Neural progenitor cell (in vitro differentiated cells): Measurements from ENCODE around the gene NHEJ1. TPM values are rescaled to one million over a fixed set of nuclear protein-coding genes. Genes with fewer than 3 reads are reported as not detected.

Source experiments
- DNase-seq: peaks from one replicate; pipeline ENCODE4 v3.0.0-alpha.2; 2016; ENCODE audit warnings: low spot score
- H2AFZ ChIP-seq: fragments of 200-600 bp; sonication (generic); replicated peaks from 2 replicates; pipeline ENCODE4 v1.6.1; 2016; ENCODE audit warnings: antibody characterized with exemption
- H3F3A ChIP-seq: fragments of 200-600 bp; sonication (generic); 2 replicates; pipeline ENCODE4 v1.6.1; 2016; ENCODE audit warnings: antibody characterized with exemption, low read depth
- H3K27ac ChIP-seq: fragments of 200-600 bp; sonication (generic); 2 replicates; pipeline ENCODE4 v1.5.1; 2016; ENCODE audit warnings: mild to moderate bottlenecking
- H3K27me3 ChIP-seq: fragments of 200-600 bp; sonication (generic); 2 replicates; pipeline ENCODE4 v1.6.1; 2016; ENCODE audit warnings: mild to moderate bottlenecking, moderate library complexity
- H3K36me3 ChIP-seq: fragments of 200-600 bp; sonication (generic); 2 replicates; pipeline ENCODE4 v1.5.1; 2016
- H3K4me1 ChIP-seq: fragments of 200-600 bp; sonication (generic); 2 replicates; pipeline ENCODE4 v1.6.1; 2016; ENCODE audit warnings: mixed run types
- H3K4me2 ChIP-seq: fragments of 200-600 bp; sonication (generic); 2 replicates; pipeline ENCODE4 v1.6.1; 2016
- H3K4me3 ChIP-seq: fragments of 200-600 bp; sonication (generic); 2 replicates; pipeline ENCODE4 v1.5.1; 2016
- H3K79me2 ChIP-seq: fragments of 200-600 bp; sonication (generic); 2 replicates; pipeline ENCODE4 v1.6.1; 2016; ENCODE audit warnings: low read depth
- H3K9ac ChIP-seq: fragments of 200-600 bp; sonication (generic); 2 replicates; pipeline ENCODE4 v1.6.1; 2016
- H3K9me3 ChIP-seq: fragments of 200-600 bp; sonication (generic); 2 replicates; pipeline ENCODE4 v1.5.1; 2016; ENCODE audit warnings: low read depth
- H4K20me1 ChIP-seq: fragments of 200-600 bp; sonication (generic); 2 replicates; pipeline ENCODE4 v1.6.1; 2016; ENCODE audit warnings: low read depth
- H3K27ac Mint-ChIP-seq: 3 replicates; pipeline ENCODE4 v1.8.0; 2021; ENCODE audit warnings: mixed read lengths
- H3K27me3 Mint-ChIP-seq: 2 replicates; pipeline ENCODE4 v1.8.0; 2022; ENCODE audit warnings: low read depth, mild to moderate bottlenecking, inconsistent platforms, moderate library complexity, mixed read lengths; ENCODE audit not compliant: insufficient read depth
- H3K36me3 Mint-ChIP-seq: 3 replicates; pipeline ENCODE4 v1.8.0; 2021; ENCODE audit warnings: mixed read lengths
- H3K4me1 Mint-ChIP-seq: 3 replicates; pipeline ENCODE4 v1.8.0; 2021; ENCODE audit warnings: mixed read lengths
- H3K4me3 Mint-ChIP-seq: 3 replicates; pipeline ENCODE4 v1.8.0; 2021; ENCODE audit warnings: mild to moderate bottlenecking, moderate library complexity, mixed read lengths
- H3K9me3 Mint-ChIP-seq: 3 replicates; pipeline ENCODE4 v1.8.0; 2020; ENCODE audit warnings: mixed read lengths
- EZH2 ChIP-seq: fragments of 200-600 bp; sonication (generic); IDR thresholded peaks from 2 replicates; pipeline ENCODE4 v1.6.1; 2017; ENCODE audit warnings: antibody characterized with exemption, mild to moderate bottlenecking, moderate library complexity
- EZH2phosphoT487 ChIP-seq: fragments of 200-600 bp; sonication (generic); IDR thresholded peaks from 2 replicates; pipeline ENCODE4 v1.6.1; 2017; ENCODE audit warnings: antibody characterized with exemption
- total RNA-seq: library from RNA; depleted of rRNA; stranded (reverse); fragments of >200 nt; gene quantifications from 2 replicates; pipeline ENCODE4 v1.2.3, GENCODE V29; 2015; ENCODE audit warnings: low replicate concordance
- TF ChIP-seq, protein P1 (sequence below): fragments of 200-600 bp; sonication (generic); IDR thresholded peaks from 2 replicates; pipeline ENCODE4 v1.5.1; 2017; ENCODE audit warnings: antibody characterized with exemption, mild to moderate bottlenecking

Gene NHEJ1
- total RNA-seq, 1 donor from 2014 or later = 25.5 TPM

GRCh38 chr2:219112651-219113338 lies 47.8 kb downstream of the NHEJ1 start:
- TF ChIP-seq EZH2 = no peak
- TF ChIP-seq EZH2phosphoT487 = no peak
- TF ChIP-seq, protein P1, sequence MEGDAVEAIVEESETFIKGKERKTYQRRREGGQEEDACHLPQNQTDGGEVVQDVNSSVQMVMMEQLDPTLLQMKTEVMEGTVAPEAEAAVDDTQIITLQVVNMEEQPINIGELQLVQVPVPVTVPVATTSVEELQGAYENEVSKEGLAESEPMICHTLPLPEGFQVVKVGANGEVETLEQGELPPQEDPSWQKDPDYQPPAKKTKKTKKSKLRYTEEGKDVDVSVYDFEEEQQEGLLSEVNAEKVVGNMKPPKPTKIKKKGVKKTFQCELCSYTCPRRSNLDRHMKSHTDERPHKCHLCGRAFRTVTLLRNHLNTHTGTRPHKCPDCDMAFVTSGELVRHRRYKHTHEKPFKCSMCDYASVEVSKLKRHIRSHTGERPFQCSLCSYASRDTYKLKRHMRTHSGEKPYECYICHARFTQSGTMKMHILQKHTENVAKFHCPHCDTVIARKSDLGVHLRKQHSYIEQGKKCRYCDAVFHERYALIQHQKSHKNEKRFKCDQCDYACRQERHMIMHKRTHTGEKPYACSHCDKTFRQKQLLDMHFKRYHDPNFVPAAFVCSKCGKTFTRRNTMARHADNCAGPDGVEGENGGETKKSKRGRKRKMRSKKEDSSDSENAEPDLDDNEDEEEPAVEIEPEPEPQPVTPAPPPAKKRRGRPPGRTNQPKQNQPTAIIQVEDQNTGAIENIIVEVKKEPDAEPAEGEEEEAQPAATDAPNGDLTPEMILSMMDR = no peak
- H3K27ac Mint-ChIP-seq = no peak overlapping the region
- peaks cover 7% of the 10 kb centered on the region for H3K4me1 Mint-ChIP-seq
- H3K27me3 Mint-ChIP-seq = no peaks in the 10 kb centered on the region
- Histone ChIP-seq H3K27me3 (no peaks in the 10 kb centered on the region), H3K36me3 (no peaks in the 10 kb centered on the region), H4K20me1 (peaks cover 22% of the 10 kb centered on the region), H3K9ac (no peak overlapping the region), H3K4me2 (no peak overlapping the region), H3K79me2 (no peaks in the 10 kb centered on the region), H3K9me3 (no peaks in the 10 kb centered on the region), H3K4me3 (no peak overlapping the region), H3K27ac (no peak overlapping the region), H3K4me1 (peaks cover 7% of the 10 kb centered on the region), H3F3A (no peaks in the 10 kb centered on the region), H2AFZ (no peak overlapping the region)
- H3K36me3 Mint-ChIP-seq = no peaks in the 10 kb centered on the region
- DNase-seq = no peak
- no peak overlapping the region for H3K4me3 Mint-ChIP-seq
- H3K9me3 Mint-ChIP-seq = no peaks in the 10 kb centered on the region

DNA sequence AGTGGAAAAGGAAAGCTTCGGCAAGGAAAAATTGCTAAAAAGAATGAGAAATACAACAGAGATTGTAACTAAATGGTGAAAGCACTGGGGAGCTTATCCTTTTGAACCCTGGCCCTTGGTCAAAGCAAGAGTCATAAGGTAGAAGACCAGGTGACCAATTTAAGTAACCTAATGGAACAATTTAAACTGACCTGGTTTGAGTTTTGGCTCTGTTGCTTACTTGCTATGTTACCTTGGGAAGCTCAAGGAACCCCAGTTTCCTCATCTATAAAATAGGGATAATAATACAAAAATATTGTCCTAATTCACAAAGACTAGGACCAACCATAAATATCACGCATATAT lies 48.6 kb downstream of the NHEJ1 start:
- no peak for DNase-seq
- H3K4me1 Mint-ChIP-seq = peaks cover 7% of the 10 kb centered on the region
- H3K4me2 ChIP-seq = no peak overlapping the region
- no peaks in the 10 kb centered on the region for H3K9me3 ChIP-seq
- no peak overlapping the region for H3K9ac ChIP-seq
- peaks cover 19% of the 10 kb centered on the region for H4K20me1 ChIP-seq
- H2AFZ ChIP-seq = no peak overlapping the region
- no peaks in the 10 kb centered on the region for H3F3A ChIP-seq
- no peak overlapping the region for H3K27ac Mint-ChIP-seq
- H3K4me1 ChIP-seq = peaks cover 7% of the 10 kb centered on the region
- H3K9me3 Mint-ChIP-seq = no peaks in the 10 kb centered on the region
- no peak overlapping the region for H3K4me3 Mint-ChIP-seq
- no peak overlapping the region for H3K4me3 ChIP-seq
- no peaks in the 10 kb centered on the region for H3K36me3 ChIP-seq
- TF ChIP-seq, protein P1 = no peak
- no peak for TF ChIP-seq EZH2
- no peak for TF ChIP-seq EZH2phosphoT487
- no peaks in the 10 kb centered on the region for H3K27me3 ChIP-seq
- H3K79me2 ChIP-seq = no peaks in the 10 kb centered on the region
- H3K27me3 Mint-ChIP-seq = no peaks in the 10 kb centered on the region
- no peak overlapping the region for H3K27ac ChIP-seq
- H3K36me3 Mint-ChIP-seq = no peaks in the 10 kb centered on the region

DNA sequence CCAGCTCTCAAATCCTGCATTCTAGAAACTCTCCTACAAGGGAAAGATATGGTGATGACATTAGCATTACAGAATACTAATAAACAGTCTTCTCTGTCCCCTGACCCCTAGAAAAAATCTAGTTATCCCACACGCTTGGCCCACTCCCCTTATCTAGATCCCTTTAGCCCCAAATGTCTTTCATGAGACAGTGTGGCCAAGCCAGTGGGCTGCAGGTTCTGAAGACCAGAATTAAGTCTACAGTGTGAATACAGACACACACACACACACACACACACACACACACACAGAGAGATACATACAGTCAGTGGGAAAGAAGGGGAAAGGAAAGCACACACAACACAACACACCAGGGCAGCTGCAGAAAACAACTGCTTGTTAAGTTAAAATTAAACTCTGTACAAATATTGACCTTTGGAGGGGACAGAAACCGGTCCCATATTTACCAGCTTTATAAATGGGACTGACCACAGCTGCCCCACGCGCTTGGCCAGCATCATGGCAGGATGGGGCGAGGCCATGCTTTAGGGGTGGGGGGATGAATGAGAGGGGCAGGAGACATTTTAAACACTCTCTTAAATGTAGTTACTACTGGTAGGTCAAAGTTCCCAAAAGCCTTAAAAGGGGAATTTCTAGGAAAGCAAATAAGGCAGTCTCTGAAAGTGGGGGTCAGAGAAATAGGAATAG lies 49.1 kb downstream of the NHEJ1 start:
- Histone ChIP-seq H2AFZ (no peak overlapping the region), H3K79me2 (no peaks in the 10 kb centered on the region), H4K20me1 (peaks cover 19% of the 10 kb centered on the region), H3K4me1 (peaks cover 7% of the 10 kb centered on the region), H3K9me3 (no peaks in the 10 kb centered on the region), H3K4me2 (no peak overlapping the region), H3K27me3 (no peaks in the 10 kb centered on the region), H3K4me3 (no peak overlapping the region), H3K27ac (no peak overlapping the region), H3K9ac (no peak overlapping the region), H3F3A (no peaks in the 10 kb centered on the region), H3K36me3 (no peaks in the 10 kb centered on the region)
- Mint-ChIP-seq H3K4me3 (no peak overlapping the region), H3K9me3 (no peaks in the 10 kb centered on the region), H3K36me3 (no peaks in the 10 kb centered on the region), H3K27ac (no peak overlapping the region), H3K27me3 (no peaks in the 10 kb centered on the region), H3K4me1 (peaks cover 7% of the 10 kb centered on the region)
- no peak for DNase-seq
- TF ChIP-seq, protein P1 = no peak
- TF ChIP-seq EZH2 = no peak
- TF ChIP-seq EZH2phosphoT487 = no peak
